ENCODE data around the gene OAF. TPM values are rescaled to one million over a fixed set of nuclear protein-coding genes. Genes with fewer than 3 reads are reported as not detected.
A peak's percentile ranks its signal among the peaks of the same experiment; 100 is the strongest.

Gene OAF
- total RNA-seq, 2 experiments from 2014 or later, result 3.1 to 3.2 TPM

GRCh38 chr11:120182790-120183491 lies 27.9 kb upstream of the OAF start:
- DNase-seq, result peak in 1 of 14 experiments; percentile 28
- H3K9me3 ChIP-seq (ENCODE audit: control insufficient read depth in 1 of 2, insufficient read depth in 1 of 2, low read length in 2 of 2), result no peaks in the 10 kb centered on the region
- H3K4me1 ChIP-seq (ENCODE audit: insufficient read depth, low read length), result no peaks in the 10 kb centered on the region
- H3K27me3 ChIP-seq (ENCODE audit: control insufficient read depth in 1 of 2, insufficient read depth in 2 of 2, low read length in 2 of 2), result peaks cover 0 to 2% of the 10 kb centered on the region in 2 experiments
- ChIA-PET POLR2A (no interaction called here), CTCF (no interaction called here)
- Mint-ChIP-seq H3K36me3 (ENCODE audit: low read depth) (no peaks in the 10 kb centered on the region), H3K27ac (no peak overlapping the region), H3K4me1 (ENCODE audit: low read depth) (no peaks in the 10 kb centered on the region), H3K4me3 (no peak overlapping the region), H3K9me3 (no peaks in the 10 kb centered on the region), H3K27me3 (peaks cover 28% of the 10 kb centered on the region)
- ATAC-seq (ENCODE audit: poor library complexity), result no peak
- H3K4me3 ChIP-seq (ENCODE audit: low read length), result no peak overlapping the region
- no peaks in the 10 kb centered on the region for H3K36me3 ChIP-seq (ENCODE audit: insufficient read depth, low read length)
- no peak overlapping the region for H3K27ac ChIP-seq (ENCODE audit: low read depth in 1 of 2, low read length in 2 of 2)
- intact Hi-C loops (cut with DNase I, micrococcal nuclease), result no loop called here
- TF ChIP-seq, protein P1, sequence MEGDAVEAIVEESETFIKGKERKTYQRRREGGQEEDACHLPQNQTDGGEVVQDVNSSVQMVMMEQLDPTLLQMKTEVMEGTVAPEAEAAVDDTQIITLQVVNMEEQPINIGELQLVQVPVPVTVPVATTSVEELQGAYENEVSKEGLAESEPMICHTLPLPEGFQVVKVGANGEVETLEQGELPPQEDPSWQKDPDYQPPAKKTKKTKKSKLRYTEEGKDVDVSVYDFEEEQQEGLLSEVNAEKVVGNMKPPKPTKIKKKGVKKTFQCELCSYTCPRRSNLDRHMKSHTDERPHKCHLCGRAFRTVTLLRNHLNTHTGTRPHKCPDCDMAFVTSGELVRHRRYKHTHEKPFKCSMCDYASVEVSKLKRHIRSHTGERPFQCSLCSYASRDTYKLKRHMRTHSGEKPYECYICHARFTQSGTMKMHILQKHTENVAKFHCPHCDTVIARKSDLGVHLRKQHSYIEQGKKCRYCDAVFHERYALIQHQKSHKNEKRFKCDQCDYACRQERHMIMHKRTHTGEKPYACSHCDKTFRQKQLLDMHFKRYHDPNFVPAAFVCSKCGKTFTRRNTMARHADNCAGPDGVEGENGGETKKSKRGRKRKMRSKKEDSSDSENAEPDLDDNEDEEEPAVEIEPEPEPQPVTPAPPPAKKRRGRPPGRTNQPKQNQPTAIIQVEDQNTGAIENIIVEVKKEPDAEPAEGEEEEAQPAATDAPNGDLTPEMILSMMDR (IDR thresholded peaks at IDR 0.05), result no peak

DNA sequence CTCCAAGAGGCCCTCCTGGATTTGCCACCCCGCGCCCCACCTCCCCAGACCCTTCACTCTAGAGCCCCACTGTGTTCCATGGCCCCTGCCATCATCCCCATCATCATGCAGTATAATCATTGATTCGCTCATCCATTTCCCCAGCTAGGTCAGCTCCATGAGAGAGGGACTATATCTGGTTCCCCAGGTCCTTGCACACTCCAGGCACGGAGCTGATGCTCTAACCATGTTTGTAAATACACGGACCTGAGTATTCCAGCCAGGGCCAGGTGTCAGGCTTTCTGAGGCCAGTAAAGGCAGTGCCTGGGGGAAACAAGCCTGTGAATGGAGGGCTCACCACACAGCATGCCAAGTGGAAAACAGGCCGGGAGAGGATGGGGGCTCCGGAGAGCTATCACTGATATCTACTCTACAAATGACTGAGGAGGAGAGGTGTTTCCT lies 27.1 kb upstream of the OAF start:
- H3K9me3 Mint-ChIP-seq, result no peaks in the 10 kb centered on the region
- H3K27me3 Mint-ChIP-seq, result peaks cover 33% of the 10 kb centered on the region
- peaks cover 0 to 2% of the 10 kb centered on the region in 2 experiments for H3K27me3 ChIP-seq (ENCODE audit: control insufficient read depth in 1 of 2, insufficient read depth in 2 of 2, low read length in 2 of 2)
- intact Hi-C loops (cut with DNase I, micrococcal nuclease), result no loop called here
- no peaks in the 10 kb centered on the region for H3K4me1 Mint-ChIP-seq (ENCODE audit: low read depth)
- ChIA-PET CTCF (no interaction called here), POLR2A (no interaction called here)
- H3K27ac Mint-ChIP-seq, result no peak overlapping the region
- H3K9me3 ChIP-seq (ENCODE audit: control insufficient read depth in 1 of 2, insufficient read depth in 1 of 2, low read length in 2 of 2), result no peaks in the 10 kb centered on the region
- no peak overlapping the region for H3K27ac ChIP-seq (ENCODE audit: low read depth in 1 of 2, low read length in 2 of 2)
- TF ChIP-seq, protein P1 (IDR thresholded peaks at IDR 0.05), result no peak
- H3K36me3 Mint-ChIP-seq (ENCODE audit: low read depth), result no peaks in the 10 kb centered on the region
- H3K4me3 Mint-ChIP-seq, result no peak overlapping the region
- H3K4me1 ChIP-seq (ENCODE audit: insufficient read depth, low read length), result no peaks in the 10 kb centered on the region
- H3K4me3 ChIP-seq (ENCODE audit: low read length), result no peak overlapping the region
- DNase-seq, result peak in 1 of 14 experiments; percentile 8
- no peak for ATAC-seq (ENCODE audit: poor library complexity)
- H3K36me3 ChIP-seq (ENCODE audit: insufficient read depth, low read length), result no peaks in the 10 kb centered on the region

DNA sequence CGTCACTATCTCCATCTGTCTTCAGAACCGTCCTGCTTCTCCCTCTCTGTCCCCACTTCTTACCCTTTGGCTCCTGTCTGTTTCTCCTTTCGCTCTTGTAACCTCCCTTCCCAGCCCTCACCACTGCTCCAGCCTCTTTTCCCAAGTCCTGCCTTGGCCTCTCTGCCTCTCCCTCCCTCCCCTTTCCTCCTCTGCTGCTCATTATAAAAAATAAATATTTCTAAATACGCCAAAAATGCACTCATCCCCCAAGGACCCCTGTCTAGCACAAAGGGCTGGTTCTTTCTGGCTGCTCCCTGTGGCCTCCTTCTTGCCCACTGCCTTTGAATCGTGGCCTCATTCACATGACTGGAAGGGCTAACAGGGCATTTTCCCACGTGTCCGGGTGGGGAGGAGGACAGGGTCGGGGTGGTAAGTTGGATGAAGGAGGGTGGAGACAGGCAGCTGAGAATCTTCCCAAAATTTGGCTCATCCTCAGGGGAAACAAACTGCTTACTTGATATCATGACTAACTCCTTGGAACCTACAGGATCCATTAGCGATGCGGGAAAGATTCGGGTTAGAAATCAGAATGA lies 26.4 kb upstream of the OAF start:
- Mint-ChIP-seq H3K4me3 (no peak overlapping the region), H3K27me3 (peaks cover 32% of the 10 kb centered on the region), H3K9me3 (no peaks in the 10 kb centered on the region), H3K27ac (no peak overlapping the region), H3K36me3 (ENCODE audit: low read depth) (no peaks in the 10 kb centered on the region), H3K4me1 (ENCODE audit: low read depth) (no peaks in the 10 kb centered on the region)
- TF ChIP-seq, protein P1 (IDR thresholded peaks at IDR 0.05), result no peak
- H3K36me3 ChIP-seq (ENCODE audit: insufficient read depth, low read length), result no peaks in the 10 kb centered on the region
- no peak overlapping the region for H3K27ac ChIP-seq (ENCODE audit: low read depth in 1 of 2, low read length in 2 of 2)
- H3K4me3 ChIP-seq (ENCODE audit: low read length), result no peak overlapping the region
- ChIA-PET POLR2A (no interaction called here), CTCF (no interaction called here)
- intact Hi-C loops (cut with DNase I, micrococcal nuclease), result no loop called here
- peak in 1 of 14 experiments; percentile 20 for DNase-seq
- no peaks in the 10 kb centered on the region for H3K4me1 ChIP-seq (ENCODE audit: insufficient read depth, low read length)
- peaks cover 0 to 2% of the 10 kb centered on the region in 2 experiments for H3K27me3 ChIP-seq (ENCODE audit: control insufficient read depth in 1 of 2, insufficient read depth in 2 of 2, low read length in 2 of 2)
- H3K9me3 ChIP-seq (ENCODE audit: control insufficient read depth in 1 of 2, insufficient read depth in 1 of 2, low read length in 2 of 2), result no peaks in the 10 kb centered on the region
- no peak for ATAC-seq (ENCODE audit: poor library complexity)
